Activated CD8-positive, alpha-beta T cell treated with anti-CD3 and anti-CD28 coated beads for 36 hours (primary cell): Measurements from ENCODE around the gene FAM200A. TPM values are rescaled to one million over a fixed set of nuclear protein-coding genes. Genes with fewer than 3 reads are reported as not detected.

ENCODE experiments used
- ATAC-seq: fragments of 200-7000 bp; cut with Tn5 transposase; one replicate; pipeline ENCODE4 v1.10.0; 2021; ENCODE audit warnings: mild to moderate bottlenecking, moderate library complexity
- CTCF ChIA-PET: fragments of 350-600 bp; sonication (Branson Sonifier 250); formaldehyde crosslinking; loops from one replicate; lab custom pipeline; 2021; ENCODE audit warnings: antibody characterized with exemption; lab: Charles Lee
- POLR2A ChIA-PET: fragments of 350-600 bp; sonication (Branson Sonifier 250); formaldehyde crosslinking; loops from one replicate; lab custom pipeline; 2021; ENCODE audit warnings: antibody characterized with exemption; lab: Charles Lee
- DNase-seq: peaks from one replicate; pipeline ENCODE4 v3.0.0-alpha.2; 2020
- H3K27ac Mint-ChIP-seq: one replicate; pipeline ENCODE4 v1.8.0; 2021; ENCODE audit warnings: mild to moderate bottlenecking, mixed read lengths
- H3K27me3 Mint-ChIP-seq: one replicate; pipeline ENCODE4 v1.8.0; 2021; ENCODE audit warnings: mixed read lengths
- H3K36me3 Mint-ChIP-seq: one replicate; pipeline ENCODE4 v1.8.0; 2021; ENCODE audit warnings: low read depth, mixed read lengths
- H3K4me1 Mint-ChIP-seq: one replicate; pipeline ENCODE4 v1.8.0; 2021; ENCODE audit warnings: low read depth, mixed read lengths
- H3K4me3 Mint-ChIP-seq: one replicate; pipeline ENCODE4 v1.8.0; 2021; ENCODE audit warnings: mild to moderate bottlenecking, moderate library complexity, mixed read lengths
- H3K9me3 Mint-ChIP-seq: one replicate; pipeline ENCODE4 v1.8.0; 2021; ENCODE audit warnings: mixed read lengths
- CTCF ChIP-seq: fragments of 200-600 bp; IDR thresholded peaks from one replicate; pipeline ENCODE4 v1.8.0; 2022; ENCODE audit warnings: antibody characterized with exemption, mild to moderate bottlenecking
- intact Hi-C: fragments of 100-400 bp; cut with micrococcal nuclease; formaldehyde crosslinking; loops from one replicate; pipeline ENCODE4 v1.10.0; 2022
- total RNA-seq, 2 experiments: library from RNA; stranded (reverse); gene quantifications; one replicate each; pipeline ENCODE4 v1.2.3, GENCODE V29; 2021

FAM200A gene
- total RNA-seq, 2 experiments from 2014 or later = 4.8 to 4.9 TPM

GRCh38 chr7:99559175-99559915 is 7.4 kb upstream of the FAM200A start:
- Mint-ChIP-seq H3K9me3 (no peaks in the 10 kb centered on the region), H3K4me3 (peak overlapping the region; percentile 99), H3K4me1 (peaks cover 60% of the 10 kb centered on the region), H3K36me3 (peaks cover 59% of the 10 kb centered on the region), H3K27ac (peak overlapping the region; percentile 100), H3K27me3 (no peaks in the 10 kb centered on the region)
- peak; percentile 21 for DNase-seq
- no peak for TF ChIP-seq CTCF
- CTCF ChIA-PET = interaction anchor here (1.0 to 1.7 kb wide), 3 partner anchors 9 to 34 kb away, joined by 3 to 4 read pairs (median 3); no protein-coding TSS in a partner anchor
- intact Hi-C loops = loop anchor here (10.0 kb wide), 1 partner anchor 55 kb away; the partner anchor contains the start of genes ZKSCAN5 and ZNF394
- ATAC-seq = no peak
- POLR2A ChIA-PET = interaction anchor here (0.9 to 3.8 kb wide), 13 partner anchors 9 to 456 kb away, joined by 3 to 20 read pairs (median 4); partner anchors contain the start of genes TRIM4, ZKSCAN1, ZKSCAN5 and ZNF394

GRCh38 chr7:99558306-99559174 is 6.6 kb upstream of the FAM200A start, which contains the start of gene ZNF655:
TSS of gene ZNF655 (plus strand) at chr7:99558642. CDS start at chr7:99560560, 1,918 bp downstream.
- intact Hi-C loops = loop anchor here (10.0 kb wide), 1 partner anchor 54 kb away; the partner anchor contains the start of genes ZKSCAN5 and ZNF394
- peak; percentile 96 for DNase-seq
- POLR2A ChIA-PET = interaction anchor here (0.9 to 3.8 kb wide), 16 partner anchors 12 to 871 kb away, joined by 3 to 20 read pairs (median 4); partner anchors contain the start of genes MEPCE, TMEM225B, TRIM4 and ZKSCAN1
- peaks cover 52% of the 10 kb centered on the region for H3K4me1 Mint-ChIP-seq
- no peaks in the 10 kb centered on the region for H3K9me3 Mint-ChIP-seq
- no peaks in the 10 kb centered on the region for H3K27me3 Mint-ChIP-seq
- peak; percentile 85 for ATAC-seq
- peaks cover 56% of the 10 kb centered on the region for H3K36me3 Mint-ChIP-seq
- H3K27ac Mint-ChIP-seq = peak within 1 kb of the TSS; percentile 100
- peak within 1 kb of the TSS; percentile 99 for H3K4me3 Mint-ChIP-seq
- TF ChIP-seq CTCF = no peak
- CTCF ChIA-PET = interaction anchor here (0.8 to 1.7 kb wide), 6 partner anchors 10 to 361 kb away, joined by 3 to 4 read pairs (median 4); partner anchors contain the start of gene TRIM4

GRCh38 chr7:99557940-99558305 is 6.0 kb upstream of the FAM200A start:
- ATAC-seq (peak; percentile 55), DNase-seq (no peak)
- no peak for TF ChIP-seq CTCF
- Mint-ChIP-seq H3K27me3 (no peaks in the 10 kb centered on the region), H3K4me1 (peaks cover 52% of the 10 kb centered on the region), H3K36me3 (peaks cover 55% of the 10 kb centered on the region), H3K27ac (peak overlapping the region; percentile 100), H3K9me3 (no peaks in the 10 kb centered on the region), H3K4me3 (peak overlapping the region; percentile 99)
- ChIA-PET POLR2A (interaction anchor here (0.9 to 3.8 kb wide), 12 partner anchors 15 to 872 kb away, joined by 3 to 20 read pairs (median 4); partner anchors contain the start of genes MEPCE, TMEM225B, TRIM4 and ZNF394), CTCF (interaction anchor here (0.8 to 1.6 kb wide), 5 partner anchors 7 to 361 kb away, joined by 3 to 4 read pairs (median 4); partner anchors contain the start of gene TRIM4)
- intact Hi-C loops = loop anchor here (10.0 kb wide), 1 partner anchor 53 kb away; the partner anchor contains the start of genes ZKSCAN5 and ZNF394

GRCh38 chr7:99557196-99557607 is 5.3 kb upstream of the FAM200A start:
- DNase-seq (no peak), ATAC-seq (no peak)
- intact Hi-C loops = loop anchor here (10.0 kb wide), 1 partner anchor 52 kb away; the partner anchor contains the start of genes ZKSCAN5 and ZNF394
- Mint-ChIP-seq H3K27ac (peak overlapping the region; percentile 100), H3K36me3 (peaks cover 49% of the 10 kb centered on the region), H3K4me3 (peak overlapping the region; percentile 99), H3K27me3 (no peaks in the 10 kb centered on the region), H3K9me3 (no peaks in the 10 kb centered on the region), H3K4me1 (peaks cover 50% of the 10 kb centered on the region)
- ChIA-PET CTCF (interaction anchor here (0.9 to 1.6 kb wide), 7 partner anchors 8 to 362 kb away, joined by 3 to 6 read pairs (median 4); partner anchors contain the start of genes TRIM4, ZKSCAN5 and ZNF394), POLR2A (interaction anchor here (0.9 to 3.8 kb wide), 8 partner anchors 17 to 362 kb away, joined by 3 to 20 read pairs (median 4); partner anchors contain the start of genes TRIM4, ZNF394 and ZSCAN25)
- TF ChIP-seq CTCF = no peak
